K562 (cell line): ENCODE measurements around the gene RDH13. TPM values are rescaled to one million over a fixed set of nuclear protein-coding genes. Genes with fewer than 3 reads are reported as not detected.
A peak's percentile ranks its signal among the peaks of the same experiment; 100 is the strongest.

Experiments
- ATAC-seq: fragments of 200-7000 bp; cut with Tn5 transposase; 3 replicates; pipeline ENCODE4 v1.9.1; 2020; ENCODE audit warnings: moderate library complexity
- BruUV-seq: library from RNA; stranded (reverse); fragments of 400-500 nt; replicated peaks from 2 replicates; lab custom pipeline; 2021; lab: Mats Ljungman, UMichigan
- CTCF ChIA-PET: fragments of 300-600 bp; formaldehyde crosslinking; extraction: SDS; loops from one replicate; lab custom pipeline; 2021; ENCODE audit warnings: low intra/inter-chr PET ratio; lab: Yijun Ruan, JAX
- POLR2A ChIA-PET: fragments of 300-600, 350-650 bp; sonication (Branson Sonifier 250); formaldehyde crosslinking; extraction: SDS; loops from one replicate; lab custom pipeline; 2021; ENCODE audit warnings: antibody characterized with exemption, inconsistent platforms; lab: Yijun Ruan, JAX
- DNase-seq, 4 experiments: peaks; one replicate each; pipeline versions ENCODE4 v3.0.0 to v3.0.0-alpha.2; 2011 to 2018; ENCODE audit warnings: low spot score in 3 of 4, mixed read lengths in 3 of 4; ENCODE audit errors: extremely low read depth in 1 of 4
- FAIRE-seq: peaks from 2 replicates; lab custom pipeline; 2011; peaks lifted over from hg19 to GRCh38; lab: Jason Lieb, UNC
- H2AFZ ChIP-seq: 2 replicates; pipeline ENCODE4 v1.6.0; 2011; ENCODE audit warnings: low read depth, low read length, control low read depth, inconsistent platforms
- H3K27ac ChIP-seq: fragments of 200-600 bp; 3 replicates; pipeline ENCODE4 v1.8.0; 2011; ENCODE audit warnings: low read depth, mild to moderate bottlenecking, control low read depth, inconsistent platforms, low read length, moderate library complexity, mixed read lengths; ENCODE audit errors: extremely low read depth
- H3K27me3 ChIP-seq, 2 experiments: fragments of 300-600 bp in 1 of 2; 2 replicates in 1 of 2; 3 replicates in 1 of 2; pipeline versions ENCODE4 v1.6.0 to v1.8.0; 2011; ENCODE audit warnings: inconsistent platforms in 2 of 2, low read length in 2 of 2, mild to moderate bottlenecking in 1 of 2, mixed read lengths in 1 of 2, moderate library complexity in 1 of 2; ENCODE audit not compliant: control insufficient read depth in 2 of 2, insufficient read depth in 2 of 2
- H3K36me3 ChIP-seq: fragments of 300-600 bp; 3 replicates; pipeline ENCODE4 v1.8.0; 2011; ENCODE audit warnings: mild to moderate bottlenecking, low read length, inconsistent platforms; ENCODE audit not compliant: control insufficient read depth, insufficient read depth
- H3K4me1 ChIP-seq, 2 experiments: fragments of 200-600 bp in 1 of 2; replicated peaks in 1 of 2; 2 replicates in 1 of 2; 3 replicates in 1 of 2; pipeline versions ENCODE4 v1.5.1 to v1.8.0; 2011; ENCODE audit warnings: inconsistent platforms in 2 of 2, low read length in 2 of 2, mild to moderate bottlenecking in 1 of 2, mixed read lengths in 1 of 2, moderate library complexity in 1 of 2; ENCODE audit not compliant: control insufficient read depth in 2 of 2, insufficient read depth in 2 of 2
- H3K4me2 ChIP-seq: 2 replicates; pipeline ENCODE4 v1.6.1; 2011; ENCODE audit warnings: low read length, control low read depth, inconsistent platforms, mixed read lengths; ENCODE audit not compliant: insufficient read depth
- H3K4me3 ChIP-seq: fragments of 200-600 bp; sonication (generic), shearing (Covaris generic); 2 replicates; pipeline ENCODE4 v1.5.1; 2016; ENCODE audit warnings: control low read depth, inconsistent platforms
- H3K79me2 ChIP-seq: fragments of 200-600 bp; 3 replicates; pipeline ENCODE4 v1.8.0; 2011; ENCODE audit warnings: low read length, inconsistent platforms; ENCODE audit not compliant: control insufficient read depth, insufficient read depth
- H3K9ac ChIP-seq, 2 experiments: 2 replicates each; pipeline versions ENCODE4 v1.6.0 to v1.6.1; 2011; ENCODE audit warnings: low read depth in 2 of 2, low read length in 2 of 2, control low read depth in 1 of 2, inconsistent platforms in 1 of 2, mild to moderate bottlenecking in 1 of 2, mixed read lengths in 1 of 2; ENCODE audit not compliant: insufficient read depth in 1 of 2
- H3K9me1 ChIP-seq: one replicate; pipeline ENCODE4 v1.6.0; 2011; ENCODE audit warnings: inconsistent platforms, mild to moderate bottlenecking, low read length, moderate library complexity; ENCODE audit not compliant: control insufficient read depth, insufficient read depth
- H3K9me3 ChIP-seq: replicated peaks from 2 replicates; pipeline ENCODE4 v1.5.1; 2011; ENCODE audit warnings: low read depth, low read length, inconsistent platforms; ENCODE audit not compliant: control insufficient read depth, insufficient read depth
- H4K20me1 ChIP-seq: replicated peaks from 2 replicates; pipeline ENCODE4 v1.6.1; 2011; ENCODE audit warnings: low read length, inconsistent platforms, mixed read lengths; ENCODE audit not compliant: control insufficient read depth, insufficient read depth
- C11orf30 ChIP-seq: fragments of 450-650 bp; IDR thresholded peaks from 2 replicates; pipeline ENCODE4 v1.6.1; 2016; ENCODE audit warnings: low read depth, mild to moderate bottlenecking
- ELF1 ChIP-seq: fragments of 200-800 bp; sonication (Bioruptor generic); IDR thresholded peaks from 2 replicates; pipeline ENCODE4 v1.6.1; 2016; ENCODE audit warnings: missing genetic modification characterization, missing compliant biosample characterization
- GATAD2B ChIP-seq: fragments of 450-650 bp; IDR thresholded peaks from 2 replicates; pipeline ENCODE4 v1.6.1; 2017; ENCODE audit warnings: mild to moderate bottlenecking, borderline replicate concordance
- GTF2F1 ChIP-seq: IDR thresholded peaks from 2 replicates; pipeline ENCODE4 v1.6.1; 2011; ENCODE audit warnings: low read depth, low read length, improper control_type of control experiment
- POLR2G ChIP-seq: fragments of 200-400 bp; formaldehyde crosslinking; IDR thresholded peaks from 2 replicates; pipeline ENCODE4 v1.6.1; 2017; ENCODE audit warnings: low read depth, mild to moderate bottlenecking, antibody characterized with exemption, low read length, moderate library complexity
- ZNF23 ChIP-seq: fragments of 250-450 bp; sonication (Bioruptor Pico); IDR thresholded peaks from 2 replicates; pipeline ENCODE4 v1.4.0; 2020; ENCODE audit warnings: mild to moderate bottlenecking
- WGBS: fragments of 100-300 bp; shearing (Covaris generic); methylation state at CpG from one replicate; pipeline ENCODE4 v1.1.6; 2016; ENCODE audit warnings: low coverage, mixed read lengths; ENCODE audit not compliant: insufficient coverage; ENCODE audit errors: missing lambda C conversion rate; 5-methylcytosine and 5-hydroxymethylcytosine counted together
- in situ Hi-C: fragments of 300-500 bp; cut with MboI; formaldehyde crosslinking; loops from 4 replicates; pipeline ENCODE4 v1.15.0; 2018; ENCODE audit warnings: inconsistent platforms, mixed read lengths
- intact Hi-C: fragments of 100-400 bp; cut with micrococcal nuclease; formaldehyde crosslinking; loops from 2 replicates; pipeline ENCODE4 v1.14.2; 2022
- polyA plus RNA-seq, 8 experiments: library from polyadenylated mRNA; depleted of rRNA in 4 of 8; stranded (reverse) in 5 of 8; unstranded in 3 of 8; fragments of >200 nt; fragmentation: Nextera tagmentation in 2 of 8; fragmentation: Illumina TruSeq in 1 of 8; extraction: Ambion mirVana in 2 of 8; extraction: Trizol in 1 of 8; gene quantifications; 2 replicates each; pipeline versions ENCODE4 v1.2.1 to v1.2.3, GENCODE V29; 2011 to 2014; ENCODE audit warnings: inconsistent platforms in 1 of 8, missing spikeins in 1 of 8
- total RNA-seq, 7 experiments: library from RNA; depleted of rRNA in 6 of 7; stranded (reverse); fragments of >200 nt in 6 of 7; fragmentation: Illumina TruSeq in 2 of 7; extraction: Trizol in 2 of 7; gene quantifications; 2 replicates each; pipeline versions ENCODE4 v1.2.1 to v1.2.3, GENCODE V29; 2011 to 2021; ENCODE audit warnings: low replicate concordance in 1 of 7

The RDH13 gene
- total and polyA plus RNA-seq, 9 of the 15 experiments (the other 6 are each of a cell fraction or from before 2014, with no cell fraction given): 7.5 to 70.3 (median 39.5) TPM

DNA sequence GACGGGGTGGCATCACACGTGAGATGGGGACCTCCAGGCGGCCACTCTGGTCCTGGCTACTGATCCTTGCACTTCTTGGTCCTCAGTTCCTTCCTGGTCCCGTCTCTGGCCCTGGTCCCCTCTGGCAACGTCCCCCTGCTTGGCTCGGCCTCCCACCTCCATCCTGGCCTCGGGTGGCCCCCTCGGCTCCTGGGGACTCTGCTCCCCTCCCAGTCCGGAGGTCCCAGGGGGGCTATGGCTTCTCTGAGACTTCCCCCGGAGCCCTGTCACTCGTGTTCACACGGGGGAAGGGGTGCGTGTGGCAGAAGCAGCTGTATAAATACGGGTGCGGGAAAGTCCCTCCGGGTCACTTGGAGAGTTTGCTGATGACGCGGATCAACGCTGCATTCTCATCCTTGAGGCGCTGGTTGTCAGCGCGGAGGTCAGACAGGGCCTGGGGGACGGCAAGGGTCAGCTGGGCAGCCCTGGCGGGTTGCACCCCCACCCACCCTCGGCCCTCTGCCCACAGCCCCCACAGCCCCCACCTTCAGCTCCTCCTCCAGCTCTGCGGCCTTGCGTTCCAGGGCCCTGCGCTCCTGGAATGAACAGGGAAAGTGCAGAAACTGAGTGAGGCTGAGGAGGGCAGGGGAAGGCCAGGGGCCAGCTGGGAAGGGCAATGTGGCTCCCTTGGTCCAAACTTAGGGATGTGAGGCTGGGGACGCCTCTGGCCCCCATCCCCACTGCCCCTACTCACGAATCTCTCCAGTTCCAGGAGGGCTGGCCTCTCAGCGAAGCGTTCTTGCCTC lies 28.4 kb upstream of the RDH13 start:
- 92% methylated on average over 23 of the region's 32 CpGs for whole genome bisulfite sequencing
- ATAC-seq (no peak), DNase-seq (no peak), FAIRE-seq (no peak)
- intact Hi-C loops (no loop called here), in situ Hi-C loops (no loop called here)
- no peaks in the 10 kb centered on the region for H3K79me2 ChIP-seq
- ChIA-PET CTCF (no interaction called here), POLR2A (interaction anchor here (0.6 to 0.8 kb wide), 2 partner anchors 11 to 653 kb away, joined by 6 read pairs; no protein-coding TSS in a partner anchor)
- peaks cover 0 to 61% of the 10 kb centered on the region in 2 experiments; a peak in 3 of 5 replicates for H3K4me1 ChIP-seq
- peaks cover 4% of the 10 kb centered on the region; the same call in 1 of the 2 replicates for H4K20me1 ChIP-seq
- H3K27me3 ChIP-seq: no peaks in the 10 kb centered on the region
- peaks cover 70% of the 10 kb centered on the region; the same call in 2 of the 3 replicates for H3K36me3 ChIP-seq
- H3K4me2 ChIP-seq: no peak overlapping the region
- TSS peak; percentile 77 for BruUV-seq
- no peak for TF ChIP-seq GTF2F1
- TF ChIP-seq GATAD2B: no peak
- no peak overlapping the region for H3K4me3 ChIP-seq
- no peaks in the 10 kb centered on the region for H3K9me1 ChIP-seq
- H2AFZ ChIP-seq: no peak overlapping the region
- H3K9me3 ChIP-seq: no peaks in the 10 kb centered on the region
- no peak overlapping the region for H3K27ac ChIP-seq
- H3K9ac ChIP-seq: no peak overlapping the region; a peak in 1 of 4 replicates

GRCh38 chr19:55090564-55090963 lies 27.6 kb upstream of the RDH13 start:
- BruUV-seq: no TSS peak
- Histone ChIP-seq H3K36me3 (peaks cover 64% of the 10 kb centered on the region; the same call in 2 of the 3 replicates), H3K9ac (no peak overlapping the region), H3K79me2 (no peaks in the 10 kb centered on the region), H3K27ac (no peak overlapping the region), H3K27me3 (no peaks in the 10 kb centered on the region), H2AFZ (no peak overlapping the region), H3K4me3 (no peak overlapping the region), H3K9me1 (no peaks in the 10 kb centered on the region), H4K20me1 (peaks cover 4% of the 10 kb centered on the region; the same call in 1 of the 2 replicates), H3K4me2 (no peak overlapping the region), H3K9me3 (no peaks in the 10 kb centered on the region), H3K4me1 (peaks cover 0 to 61% of the 10 kb centered on the region in 2 experiments; a peak in 3 of 5 replicates)
- ChIA-PET POLR2A (interaction anchor here (0.6 to 0.8 kb wide), 3 partner anchors 10 to 652 kb away, joined by 3 to 6 read pairs (median 6); no protein-coding TSS in a partner anchor), CTCF (no interaction called here)
- WGBS: 99% methylated on average over 10 of the region's 13 CpGs
- 0 out of 2 replicates have a peak, but pooled peaks have one; percentile 29 for TF ChIP-seq POLR2G
- no peak for TF ChIP-seq C11orf30
- TF ChIP-seq ELF1 (tag): no peak
- TF ChIP-seq ZNF23: no peak
- intact Hi-C loops (no loop called here), in situ Hi-C loops (no loop called here)
- ATAC-seq (no peak), DNase-seq (no peak), FAIRE-seq (no peak)
